ENCODE results near the gene RAMACL. TPM values are rescaled to one million over a fixed set of nuclear protein-coding genes. Genes with fewer than 3 reads are reported as not detected.

Gene RAMACL
- total and polyA plus RNA-seq, 2 of the 4 experiments (the other 2 are of a cell fraction) = 0.46 to 0.90 TPM

DNA sequence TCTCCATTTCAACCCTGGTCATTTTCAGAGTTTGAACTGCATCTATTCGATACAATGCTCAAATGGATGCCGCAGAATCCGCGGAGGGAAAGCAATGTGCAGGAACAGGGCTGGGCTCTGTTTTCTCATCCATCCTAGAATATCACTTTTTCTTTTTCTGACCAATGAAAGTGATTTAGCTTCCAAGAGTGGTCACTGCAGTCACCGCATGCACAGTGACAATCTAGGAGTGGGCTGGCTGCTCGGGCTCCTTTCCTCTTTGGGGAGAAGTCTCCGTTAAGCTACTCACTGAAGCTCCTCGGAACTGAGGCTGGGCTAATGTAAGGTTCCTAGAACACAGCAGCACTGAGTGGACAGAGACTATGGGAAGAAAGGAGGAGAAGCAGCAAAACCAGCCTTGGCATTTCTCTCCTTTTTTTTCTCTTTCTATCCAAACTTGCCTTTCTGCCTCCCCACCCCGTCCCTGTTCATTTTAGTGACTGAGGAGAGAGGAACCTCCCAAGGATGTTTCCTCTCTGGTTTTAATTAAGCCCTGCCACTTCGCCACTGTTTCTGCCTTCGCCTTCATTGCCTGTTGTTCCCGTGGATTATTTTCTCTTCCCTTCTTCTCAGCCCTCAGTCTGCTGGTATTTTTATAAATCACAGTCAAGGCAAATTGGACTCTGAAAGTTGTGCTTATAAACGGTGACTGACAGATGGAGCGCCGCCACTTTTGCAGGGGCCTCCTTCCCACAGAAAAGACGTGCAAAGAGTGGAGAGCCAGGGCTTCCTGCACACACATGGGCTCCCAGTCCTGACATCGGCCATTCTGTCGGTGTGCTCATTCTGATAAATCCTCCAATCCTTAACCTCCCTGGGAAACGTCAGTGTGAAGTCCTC is 41.1 kb downstream of the RAMACL start (continued):
- no peak for TF ChIP-seq NFE2L2 (IDR thresholded peaks at IDR 0.05; ENCODE audit: low read depth, low read length)

GRCh38 chr6:166544296-166544605 is 42.2 kb downstream of the RAMACL start:
- no peak overlapping the region for H3K9ac ChIP-seq (ENCODE audit: low read depth, low read length)
- H4K8ac ChIP-seq (ENCODE audit: low read depth in 2 of 2, low read length in 2 of 2) = no peak overlapping the region
- peaks cover 17 to 42% of the 10 kb centered on the region in 2 experiments for H3K79me1 ChIP-seq (ENCODE audit: low read depth in 1 of 2, low read length in 2 of 2)
- no peak overlapping the region for H2BK15ac ChIP-seq (ENCODE audit: low read depth, low read length)
- H2BK20ac ChIP-seq (ENCODE audit: low read depth, low read length) = no peak overlapping the region
- H2AK9ac ChIP-seq (replicated peaks; ENCODE audit: low read depth, low read length, poor library complexity) = no peak overlapping the region
- no peak overlapping the region for H3K18ac ChIP-seq (ENCODE audit: low read depth, low read length)
- H4K91ac ChIP-seq (ENCODE audit: insufficient read depth, low read depth, low read length) = no peak overlapping the region
- intact Hi-C loops (cut with micrococcal nuclease) = no loop called here
- H4K20me1 ChIP-seq (ENCODE audit: insufficient read depth, low read length) = peaks cover 17% of the 10 kb centered on the region; the same call in 1 of the 2 replicates
- H3K4me2 ChIP-seq (ENCODE audit: low read depth, low read length) = no peak overlapping the region
- no peaks in the 10 kb centered on the region for H3K27me3 ChIP-seq (ENCODE audit: control insufficient read depth, insufficient read depth, low read length)
- H3K56ac ChIP-seq (ENCODE audit: extremely low read depth, insufficient read depth, low read length) = no peak overlapping the region
- DNase-seq = no peak
- no peak for TF ChIP-seq POLR2A (IDR thresholded peaks at IDR 0.05; ENCODE audit: low read depth, low read length)
- peaks cover 5% of the 10 kb centered on the region; the same call in 1 of the 2 replicates for H3K4me1 ChIP-seq (ENCODE audit: control insufficient read depth, insufficient read depth, low read length)
- peaks cover 12% of the 10 kb centered on the region; the same call in 1 of the 2 replicates for H3K9me1 ChIP-seq (ENCODE audit: insufficient read depth, low read length)
- no peak for ATAC-seq (ENCODE audit: low read depth)
- H3K9me3 ChIP-seq (ENCODE audit: control insufficient read depth, insufficient read depth, low read length) = no peaks in the 10 kb centered on the region
- H2AK5ac ChIP-seq (ENCODE audit: low read depth, low read length) = no peak overlapping the region
- H3K4me3 ChIP-seq (ENCODE audit: insufficient read depth, low read depth, low read length) = no peak overlapping the region
- BruUV-seq (replicated peaks) = no TSS peak
- H3K36me3 ChIP-seq (ENCODE audit: control insufficient read depth, insufficient read depth, low read length) = peaks cover 15% of the 10 kb centered on the region
- H3K14ac ChIP-seq (replicated peaks; ENCODE audit: low read depth, low read length) = no peak overlapping the region
- ChIA-PET CTCF (no interaction called here), POLR2A (ENCODE audit: unreplicated experiment) (no interaction called here)
- dilution Hi-C loops (cut with HindIII; ENCODE audit: low sequenced_read_pairs, unreplicated experiment) = no loop called here
- H2BK120ac ChIP-seq (ENCODE audit: low read depth, low read length) = no peak overlapping the region
- no peak overlapping the region for H4K5ac ChIP-seq (ENCODE audit: low read depth, low read length)
- H2BK5ac ChIP-seq (ENCODE audit: low read depth, low read length, poor library complexity, severe bottlenecking) = no peak overlapping the region
- no peak overlapping the region for H2AFZ ChIP-seq (replicated peaks; ENCODE audit: low read length, poor library complexity)
- in situ Hi-C loops (cut with MboI; ENCODE audit: low sequenced_read_pairs) = no loop called here
- H3K4ac ChIP-seq (ENCODE audit: low read depth, low read length) = no peak overlapping the region
- 100% methylated on average over 6 of the region's 10 CpGs; no CpG with 5 or more reads in 1 of the 2 experiments for WGBS, 2 experiments (ENCODE audit: extremely low coverage in 2 of 2, insufficient read length in 1 of 2)
- H3K27ac ChIP-seq (ENCODE audit: insufficient read depth, low read length) = no peak overlapping the region
- no peak overlapping the region for H3K23ac ChIP-seq (ENCODE audit: low read depth, low read length)

Measured in IMR-90 (cell line).